ENCODE measurements around the gene RAB7A. TPM values are rescaled to one million over a fixed set of nuclear protein-coding genes. Genes with fewer than 3 reads are reported as not detected.

RAB7A gene
- total and polyA plus RNA-seq, 2 of the 13 experiments (the other 11 are each of a cell fraction or from before 2014, with no cell fraction given) = 26.5 to 182 TPM

DNA sequence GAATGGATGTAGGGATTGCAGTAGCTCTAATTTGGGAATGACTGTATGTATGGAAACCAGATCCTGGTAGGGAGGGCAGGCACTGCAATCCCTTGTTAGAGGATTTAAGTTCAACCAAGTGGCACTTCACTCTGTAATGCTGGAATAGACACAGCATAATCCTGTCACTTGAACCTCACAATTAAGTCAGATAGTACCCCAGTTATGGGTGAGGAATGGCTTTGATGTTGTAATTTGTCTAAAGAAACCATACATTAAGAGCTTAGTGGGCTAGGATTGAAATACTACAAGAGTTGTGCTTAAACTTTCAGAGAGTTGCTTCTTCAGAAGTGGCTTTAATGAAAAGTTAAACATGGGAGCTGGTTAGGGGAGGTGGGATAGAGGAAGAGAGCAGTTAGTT lies 9.3 kb downstream of the RAB7A start:
- Histone ChIP-seq H3K9me3 (ENCODE audit: low read length) (no peaks in the 10 kb centered on the region), H3K27me3 (ENCODE audit: control insufficient read depth in 1 of 2, insufficient read depth in 2 of 2, low read length in 2 of 2) (no peaks in the 10 kb centered on the region), H3K9ac (ENCODE audit: insufficient read depth, low read depth, low read length) (no peak overlapping the region), H2AFZ (ENCODE audit: low read length) (no peak overlapping the region), H3K4me3 (replicated peaks in 1 of 3; ENCODE audit: insufficient read depth in 1 of 3, low read depth in 2 of 3, low read length in 3 of 3) (no peak overlapping the region), H4K20me1 (ENCODE audit: insufficient read depth, low read length) (peaks cover 66% of the 10 kb centered on the region), H3K4me2 (ENCODE audit: low read depth, low read length) (no peak overlapping the region), H3K79me2 (ENCODE audit: insufficient read depth, low read length) (peaks cover 94% of the 10 kb centered on the region), H3K36me3 (replicated peaks in 1 of 2; ENCODE audit: control insufficient read depth in 1 of 2, insufficient read depth in 2 of 2, low read length in 2 of 2) (peaks cover 0 to 1% of the 10 kb centered on the region in 2 experiments; a peak in 2 of 5 replicates), H3K4me1 (ENCODE audit: insufficient read depth, low read length) (peaks cover 44% of the 10 kb centered on the region), H3K27ac (ENCODE audit: extremely low read length, insufficient read depth, low read length) (no peak overlapping the region)
- no TSS peak for BruUV-seq (replicated peaks)
- intact Hi-C loops (cut with micrococcal nuclease; ENCODE audit: unreplicated experiment) (no loop called here), in situ Hi-C loops (cut with HindIII; ENCODE audit: extremely low pct_ligation_motif_present, low pct_unique_long_range_greater_than_20kb) (no loop called here)
- ATAC-seq (no peak), FAIRE-seq (no peak), DNase-seq (ENCODE audit: low spot score) (no peak)
- CTCF ChIA-PET (ENCODE audit: low intra/inter-chr PET ratio, low total read pairs) = no interaction called here
- TF ChIP-seq CC2D1A (CRISPR knock-in tag; IDR thresholded peaks at IDR 0.05) (no peak), ZNF768 (CRISPR knock-in tag; IDR thresholded peaks at IDR 0.05) (no peak), HOXA7 (CRISPR knock-in tag; IDR thresholded peaks at IDR 0.05) (no peak), PTBP1 (IDR thresholded peaks at IDR 0.05; ENCODE audit: low read depth, low read length, poor library complexity, severe bottlenecking) (no peak), ZNF782 (CRISPR knock-in tag; IDR thresholded peaks at IDR 0.05; ENCODE audit: borderline replicate concordance) (no peak), ZNF337 (CRISPR knock-in tag; IDR thresholded peaks at IDR 0.05; ENCODE audit: borderline replicate concordance, low read depth) (no peak), SIX4 (CRISPR knock-in tag; IDR thresholded peaks at IDR 0.05) (no peak)
- POLR2A ChIA-PET = interaction anchor here (1.8 kb wide), 1 partner anchor 10 kb away, joined by 4 read pairs; the partner anchor contains the start of gene RAB7A

DNA sequence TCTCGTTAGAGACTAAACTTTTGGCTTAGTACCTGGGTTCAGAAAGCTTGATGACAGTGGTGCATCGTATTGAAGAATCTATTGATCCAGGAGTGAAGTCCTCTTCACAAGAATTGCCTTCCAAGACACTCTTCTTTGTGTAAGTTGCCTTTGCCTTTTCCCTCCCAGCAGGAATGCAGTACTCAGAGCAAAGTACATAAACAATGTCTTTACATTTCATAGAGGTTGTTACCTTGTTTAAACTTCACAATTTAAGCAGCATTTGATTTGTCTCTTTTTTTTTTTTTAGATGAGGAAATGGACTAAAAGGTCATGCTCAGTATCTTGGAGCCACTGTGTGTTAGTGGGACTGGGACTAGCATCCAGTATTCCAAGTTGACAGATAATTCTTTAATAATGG lies 9.9 kb downstream of the RAB7A start:
- TF ChIP-seq NRL (CRISPR knock-in tag; IDR thresholded peaks at IDR 0.05; ENCODE audit: borderline replicate concordance) = no peak
- peak; percentile 78 for TF ChIP-seq BCL6 (CRISPR knock-in tag; IDR thresholded peaks at IDR 0.05)
- no peak for TF ChIP-seq TOE1 (CRISPR knock-in tag; IDR thresholded peaks at IDR 0.05)
- no peak for TF ChIP-seq GABPA (IDR thresholded peaks at IDR 0.05; ENCODE audit: low read depth, low read length)
- TF ChIP-seq GABPA (CRISPR knock-in tag; IDR thresholded peaks at IDR 0.05; ENCODE audit: low read depth) = no peak
- H3K9me3 ChIP-seq (ENCODE audit: low read length) = no peaks in the 10 kb centered on the region
- intact Hi-C loops (cut with micrococcal nuclease; ENCODE audit: unreplicated experiment) = no loop called here
- H2AFZ ChIP-seq (ENCODE audit: low read length) = no peak overlapping the region
- FAIRE-seq (peak; percentile 26), DNase-seq (ENCODE audit: low spot score) (no peak), ATAC-seq (no peak; the same call in 2 of the 3 replicates)
- WGBS (ENCODE audit: low lambda C conversion rate) = 30% methylated on average over 2 of the region's 2 CpGs
- no peaks in the 10 kb centered on the region for H3K27me3 ChIP-seq (ENCODE audit: control insufficient read depth in 1 of 2, insufficient read depth in 2 of 2, low read length in 2 of 2)
- H3K4me1 ChIP-seq (ENCODE audit: insufficient read depth, low read length) = peaks cover 38% of the 10 kb centered on the region
- in situ Hi-C loops (cut with HindIII; ENCODE audit: extremely low pct_ligation_motif_present, low pct_unique_long_range_greater_than_20kb) = no loop called here
- no peak overlapping the region for H3K9ac ChIP-seq (ENCODE audit: insufficient read depth, low read depth, low read length)
- CTCF ChIA-PET (ENCODE audit: low intra/inter-chr PET ratio, low total read pairs) = no interaction called here
- H4K20me1 ChIP-seq (ENCODE audit: insufficient read depth, low read length) = peaks cover 62% of the 10 kb centered on the region
- no peak overlapping the region for H3K4me3 ChIP-seq (replicated peaks in 1 of 3; ENCODE audit: insufficient read depth in 1 of 3, low read depth in 2 of 3, low read length in 3 of 3)
- BruUV-seq (replicated peaks) = no TSS peak
- H3K4me2 ChIP-seq (ENCODE audit: low read depth, low read length) = no peak overlapping the region
- H3K36me3 ChIP-seq (replicated peaks in 1 of 2; ENCODE audit: control insufficient read depth in 1 of 2, insufficient read depth in 2 of 2, low read length in 2 of 2) = peaks cover 0 to 1% of the 10 kb centered on the region in 2 experiments; a peak in 2 of 5 replicates
- H3K79me2 ChIP-seq (ENCODE audit: insufficient read depth, low read length) = peaks cover 92% of the 10 kb centered on the region
- POLR2A ChIA-PET = interaction anchor here (1.8 kb wide), 1 partner anchor 10 kb away, joined by 4 read pairs; the partner anchor contains the start of gene RAB7A
- no peak overlapping the region for H3K27ac ChIP-seq (ENCODE audit: extremely low read length, insufficient read depth, low read length)
